A673 (cell line): ENCODE results near the gene DLX2. TPM values are rescaled to one million over a fixed set of nuclear protein-coding genes. Genes with fewer than 3 reads are reported as not detected.
A peak's percentile ranks its signal among the peaks of the same experiment; 100 is the strongest.

Experiments used
- BruUV-seq: library from RNA; stranded (reverse); fragments of 400-500 nt; replicated peaks from 2 replicates; lab custom pipeline; 2021; lab: Mats Ljungman, UMichigan
- CTCF ChIA-PET: fragments of 300-600 bp; sonication (Branson Sonifier 250); formaldehyde crosslinking; loops from one replicate; lab custom pipeline; 2022; ENCODE audit warnings: antibody characterized with exemption; lab: Charles Lee
- POLR2A ChIA-PET: fragments of 300-600 bp; sonication (Branson Sonifier 250); formaldehyde crosslinking; loops from one replicate; lab custom pipeline; 2022; ENCODE audit warnings: antibody characterized with exemption; ENCODE audit not compliant: low non-redundant PET; lab: Charles Lee
- DNase-seq: peaks from one replicate; pipeline ENCODE4 v3.0.0-alpha.2; 2015; ENCODE audit warnings: low spot score
- H3K27ac ChIP-seq: fragments of 200-600 bp; sonication (generic); 2 replicates; pipeline ENCODE4 v1.5.1; 2016; ENCODE audit warnings: mixed run types, low read depth, mild to moderate bottlenecking, mixed read lengths, antibody characterized with exemption, low read length; ENCODE audit not compliant: poor library complexity, severe bottlenecking
- H3K27me3 ChIP-seq: fragments of 200-600 bp; sonication (generic); replicated peaks from 2 replicates; pipeline ENCODE4 v1.6.1; 2017; ENCODE audit warnings: mixed run types, low read depth, mild to moderate bottlenecking, mixed read lengths, antibody characterized with exemption, low read length; ENCODE audit not compliant: insufficient read depth, poor library complexity
- H3K36me3 ChIP-seq: fragments of 200-600 bp; sonication (generic); 2 replicates; pipeline ENCODE4 v1.6.1; 2016; ENCODE audit warnings: mixed run types, mild to moderate bottlenecking, mixed read lengths, antibody characterized with exemption, low read length; ENCODE audit not compliant: insufficient read depth, poor library complexity, severe bottlenecking
- H3K4me1 ChIP-seq: fragments of 200-600 bp; sonication (generic); 2 replicates; pipeline ENCODE4 v1.6.1; 2017; ENCODE audit warnings: mixed run types, mild to moderate bottlenecking, mixed read lengths, antibody characterized with exemption, low read length; ENCODE audit not compliant: insufficient read depth, poor library complexity, severe bottlenecking
- H3K4me3 ChIP-seq: fragments of 200-600 bp; sonication (generic); 2 replicates; pipeline ENCODE4 v1.5.1; 2016; ENCODE audit warnings: low read depth, mixed run types, mild to moderate bottlenecking, mixed read lengths, low read length; ENCODE audit not compliant: poor library complexity, severe bottlenecking
- H3K9me3 ChIP-seq: fragments of 200-600 bp; sonication (generic); 2 replicates; pipeline ENCODE4 v1.6.1; 2016; ENCODE audit warnings: mixed run types, low read depth, mild to moderate bottlenecking, mixed read lengths, antibody characterized with exemption, low read length; ENCODE audit not compliant: poor library complexity, severe bottlenecking
- CTCF ChIP-seq: fragments of 300-800, 200-600 bp; sonication (generic); conservative IDR thresholded peaks from 2 replicates; pipeline ENCODE4 v1.5.1; 2017; ENCODE audit warnings: low read depth, mild to moderate bottlenecking, antibody characterized with exemption, low read length, moderate library complexity, mixed read lengths
- EZH2 ChIP-seq: fragments of 200-600 bp; sonication (generic); IDR thresholded peaks from 2 replicates; pipeline ENCODE4 v1.6.1; 2017; ENCODE audit warnings: borderline replicate concordance, low read depth, mild to moderate bottlenecking, mixed read lengths, antibody characterized with exemption, low read length; ENCODE audit not compliant: poor library complexity, severe bottlenecking
- intact Hi-C: fragments of 100-400 bp; cut with micrococcal nuclease; formaldehyde crosslinking; loops from one replicate; pipeline ENCODE4 v1.10.0; 2022; ENCODE audit not compliant: unreplicated experiment
- total RNA-seq: library from RNA; stranded (reverse); gene quantifications from 2 replicates; pipeline ENCODE4 v1.2.3, GENCODE V29; 2021

DLX2 gene
- total RNA-seq, 1 experiment from 2014 or later, result 20.4 TPM

DNA sequence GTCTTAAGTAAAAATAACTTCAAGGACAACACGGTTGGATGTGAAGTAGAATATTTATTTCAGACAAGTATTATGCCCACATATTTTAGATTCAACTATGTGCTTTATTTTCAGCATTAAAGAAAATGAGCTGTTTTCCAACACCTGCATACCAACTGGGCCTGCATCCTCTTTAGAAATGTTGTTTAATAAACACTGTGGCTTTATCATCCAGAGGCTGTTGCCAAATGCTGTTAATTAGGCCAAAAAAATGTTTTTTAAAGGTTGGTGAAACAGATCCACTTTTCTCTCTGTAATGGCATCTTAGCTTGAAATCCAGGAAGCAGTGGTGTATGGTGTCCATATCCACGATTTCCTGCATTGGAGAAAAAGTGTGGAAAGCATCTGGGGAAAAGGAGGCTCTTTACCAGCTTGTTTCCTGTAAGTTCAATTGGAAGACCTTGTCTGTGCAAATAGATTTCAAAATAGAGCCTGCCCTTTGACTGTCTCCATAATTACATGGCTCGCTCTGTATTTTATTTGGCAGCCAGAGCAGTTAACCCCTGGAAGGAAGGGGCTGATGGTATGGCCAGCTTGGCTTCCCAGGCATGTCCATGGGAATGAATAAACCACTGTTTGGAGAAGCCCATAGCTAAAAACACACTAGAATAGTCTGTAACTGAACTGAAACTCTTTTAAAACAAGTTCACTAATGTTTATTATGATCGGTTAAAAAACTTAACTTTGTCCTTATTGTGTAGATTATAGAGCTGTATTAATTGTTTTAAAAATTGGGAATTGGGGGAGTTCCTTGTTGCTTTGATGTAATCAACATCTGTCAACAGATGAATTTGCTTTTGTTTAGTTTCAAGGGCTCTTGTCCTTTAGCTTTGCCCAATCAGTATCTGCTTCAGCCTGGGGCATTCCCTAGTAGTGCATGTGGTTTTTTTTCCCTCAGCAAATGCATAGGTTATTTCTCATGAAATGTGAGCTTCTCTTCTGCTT lies 50.4 kb downstream of the DLX2 start:
- H3K36me3 ChIP-seq, result no peaks in the 10 kb centered on the region
- POLR2A ChIA-PET, result no interaction called here
- H3K4me1 ChIP-seq, result peaks cover 44% of the 10 kb centered on the region
- DNase-seq, result no peak
- no TSS peak for BruUV-seq
- no peak for TF ChIP-seq CTCF
- TF ChIP-seq EZH2, result no peak
- H3K9me3 ChIP-seq, result no peaks in the 10 kb centered on the region
- H3K27ac ChIP-seq, result peak overlapping the region; percentile 28
- H3K4me3 ChIP-seq, result no peak overlapping the region
- no peaks in the 10 kb centered on the region for H3K27me3 ChIP-seq
- intact Hi-C loops, result no loop called here
- CTCF ChIA-PET, result no interaction called here

DNA sequence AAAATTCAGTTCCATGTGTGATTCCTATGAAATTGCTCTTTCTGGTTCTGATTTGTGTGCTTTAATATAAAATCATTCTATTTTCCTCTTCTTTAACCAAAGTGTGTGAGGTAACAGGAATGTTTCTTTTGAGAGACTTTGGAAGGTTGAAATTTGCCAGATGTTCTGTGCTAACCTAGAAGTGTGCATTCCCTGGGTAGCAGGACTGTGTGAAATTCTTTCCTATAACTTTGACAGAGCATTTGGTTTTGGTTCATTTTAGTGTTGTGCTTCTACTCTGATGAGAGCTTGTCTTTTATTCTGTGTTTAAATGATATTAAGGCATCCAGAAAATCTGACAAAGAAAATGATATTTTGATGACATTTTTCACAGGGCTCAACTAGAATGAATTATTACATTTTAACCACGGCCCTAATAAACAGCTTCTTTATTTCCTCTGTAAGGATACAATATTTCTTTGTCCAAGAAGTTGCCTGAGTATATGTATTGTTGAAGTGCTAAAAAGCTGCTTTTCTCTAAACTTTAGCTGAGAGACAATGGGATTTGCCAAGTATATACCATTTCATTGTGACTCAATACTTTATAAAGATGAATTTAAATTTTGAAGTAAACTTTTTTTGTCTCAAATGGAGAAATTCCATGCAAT lies 52.1 kb downstream of the DLX2 start:
- H3K4me1 ChIP-seq, result peaks cover 57% of the 10 kb centered on the region
- no peaks in the 10 kb centered on the region for H3K9me3 ChIP-seq
- ChIA-PET CTCF (no interaction called here), POLR2A (no interaction called here)
- H3K27ac ChIP-seq, result peak overlapping the region; percentile 44
- BruUV-seq, result no TSS peak
- TF ChIP-seq EZH2 (no peak), CTCF (no peak)
- intact Hi-C loops, result no loop called here
- H3K27me3 ChIP-seq, result no peaks in the 10 kb centered on the region
- no peaks in the 10 kb centered on the region for H3K36me3 ChIP-seq
- DNase-seq, result no peak
- no peak overlapping the region for H3K4me3 ChIP-seq

GRCh38 chr2:172049567-172050120 lies 53.1 kb downstream of the DLX2 start:
- Histone ChIP-seq H3K9me3 (no peaks in the 10 kb centered on the region), H3K27ac (no peak overlapping the region), H3K27me3 (no peaks in the 10 kb centered on the region), H3K36me3 (no peaks in the 10 kb centered on the region), H3K4me3 (no peak overlapping the region), H3K4me1 (peaks cover 57% of the 10 kb centered on the region)
- TF ChIP-seq EZH2, result no peak
- no peak for TF ChIP-seq CTCF
- no peak for DNase-seq
- ChIA-PET POLR2A (no interaction called here), CTCF (no interaction called here)
- intact Hi-C loops, result no loop called here
- no TSS peak for BruUV-seq
